CD4-positive, alpha-beta memory T cell (primary cell): ENCODE measurements around the gene PCBP3. TPM values are rescaled to one million over a fixed set of nuclear protein-coding genes. Genes with fewer than 3 reads are reported as not detected.
A peak's percentile ranks its signal among the peaks of the same experiment; 100 is the strongest.

Experiments used
- CTCF ChIA-PET: fragments of 350-600 bp; sonication (Branson Sonifier 250); formaldehyde crosslinking; loops from one replicate; lab custom pipeline; 2021; ENCODE audit warnings: inconsistent platforms; ENCODE audit not compliant: partially characterized antibody; lab: Charles Lee
- POLR2A ChIA-PET: fragments of 350-600 bp; sonication (Branson Sonifier 250); formaldehyde crosslinking; loops from one replicate; lab custom pipeline; 2021; ENCODE audit not compliant: partially characterized antibody; lab: Charles Lee
- DNase-seq, 5 donors: peaks; one replicate each; pipeline versions ENCODE4 v3.0.0 to v3.0.0-alpha.2; 2020 to 2022; ENCODE audit warnings: mixed read lengths in 1 of 5
- H3K27ac ChIP-seq: one replicate; pipeline ENCODE4 v1.7.0; 2013; ENCODE audit warnings: low read depth, low read length
- H3K27me3 ChIP-seq: 2 replicates; pipeline ENCODE4 v1.7.0; 2013; ENCODE audit warnings: mild to moderate bottlenecking, low read length, moderate library complexity; ENCODE audit not compliant: insufficient read depth
- H3K36me3 ChIP-seq: 2 replicates; pipeline ENCODE4 v1.7.0; 2013; ENCODE audit warnings: mild to moderate bottlenecking, low read length, moderate library complexity; ENCODE audit not compliant: insufficient read depth
- H3K4me1 ChIP-seq: 2 replicates; pipeline ENCODE4 v1.7.0; 2013; ENCODE audit warnings: mild to moderate bottlenecking, low read length, moderate library complexity; ENCODE audit not compliant: insufficient read depth
- H3K4me3 ChIP-seq, 2 donors: one replicate each; pipeline ENCODE4 v1.7.0; 2013; ENCODE audit warnings: low read length in 2 of 2, mild to moderate bottlenecking in 1 of 2
- H3K9me3 ChIP-seq, 2 donors: one replicate each; pipeline ENCODE4 v1.7.0; 2013; ENCODE audit warnings: low read length in 2 of 2, control low read depth in 1 of 2; ENCODE audit not compliant: control insufficient read depth in 1 of 2
- H3K27ac Mint-ChIP-seq, 7 donors: one replicate each; pipeline ENCODE4 v1.8.0; 2020 to 2021; ENCODE audit warnings: mixed read lengths in 7 of 7, mild to moderate bottlenecking in 6 of 7, inconsistent platforms in 3 of 7, moderate library complexity in 3 of 7
- H3K27me3 Mint-ChIP-seq, 2 donors: one replicate each; pipeline ENCODE4 v1.8.0; 2020 to 2021; ENCODE audit warnings: mixed read lengths in 2 of 2
- H3K36me3 Mint-ChIP-seq, 2 donors: one replicate each; pipeline ENCODE4 v1.8.0; 2020 to 2021; ENCODE audit warnings: mixed read lengths in 2 of 2, inconsistent platforms in 1 of 2, mild to moderate bottlenecking in 1 of 2
- H3K4me1 Mint-ChIP-seq, 4 donors: one replicate each; pipeline ENCODE4 v1.8.0; 2020 to 2021; ENCODE audit warnings: mixed read lengths in 4 of 4, mild to moderate bottlenecking in 1 of 4
- H3K4me3 Mint-ChIP-seq, 8 donors: one replicate each; pipeline ENCODE4 v1.8.0; 2020 to 2021; ENCODE audit warnings: mixed read lengths in 8 of 8, mild to moderate bottlenecking in 7 of 8, moderate library complexity in 6 of 8, inconsistent platforms in 3 of 8
- H3K9me3 Mint-ChIP-seq, 8 donors: one replicate each; pipeline ENCODE4 v1.8.0; 2020 to 2021; ENCODE audit warnings: mixed read lengths in 8 of 8, mild to moderate bottlenecking in 5 of 8, inconsistent platforms in 3 of 8, moderate library complexity in 1 of 8
- intact Hi-C: fragments of 100-400 bp; cut with micrococcal nuclease; formaldehyde crosslinking; loops from one replicate; pipeline ENCODE4 v1.15.1; 2023
- polyA plus RNA-seq, 2 donors: library from polyadenylated mRNA; unstranded; fragments of 300-500 nt; fragmentation: Illumina TruSeq; gene quantifications; one replicate each; pipeline ENCODE4 v1.2.3, GENCODE V29; 2021
- total RNA-seq, 2 experiments: library from RNA; stranded (reverse); gene quantifications; one replicate each; pipeline ENCODE4 v1.2.3, GENCODE V29; 2021

The PCBP3 gene
- total and polyA plus RNA-seq, 4 experiments from 2014 or later = 0.36 to 1.6 (median 1.0) TPM

DNA sequence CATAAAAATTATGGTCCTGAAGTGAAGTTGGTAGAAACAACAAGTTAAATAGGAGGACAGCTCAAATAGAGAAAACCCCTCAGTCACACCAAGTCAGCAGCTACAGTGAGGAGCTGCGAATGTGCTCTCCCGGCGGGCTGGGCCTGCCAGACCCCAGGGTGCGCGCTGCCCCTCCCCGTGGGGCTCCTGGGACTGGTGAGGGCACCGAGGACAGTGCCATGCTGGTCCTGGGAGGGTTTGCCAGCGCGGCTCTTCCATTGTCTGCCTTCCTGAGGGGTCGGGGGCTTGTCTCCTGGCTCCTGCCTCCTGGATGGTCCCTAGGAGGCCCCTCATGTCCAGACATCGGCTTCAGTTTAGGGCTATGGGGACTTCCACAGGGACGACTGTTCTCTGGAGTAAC is 121.8 kb downstream of the PCBP3 start:
- ChIA-PET POLR2A (no interaction called here), CTCF (no interaction called here)
- H3K27me3 Mint-ChIP-seq = peaks cover 1 to 5% of the 10 kb centered on the region in 2 donors
- no peaks in the 10 kb centered on the region for H3K9me3 ChIP-seq
- DNase-seq = no peak
- no peak overlapping the region for H3K4me3 ChIP-seq
- peak overlapping the region in 1 of 7 donors; percentile 48 for H3K27ac Mint-ChIP-seq
- H3K4me1 ChIP-seq = peaks cover 21% of the 10 kb centered on the region
- H3K27ac ChIP-seq = no peak overlapping the region
- intact Hi-C loops = no loop called here
- H3K9me3 Mint-ChIP-seq = peaks cover 0 to 1% (median 0%) of the 10 kb centered on the region in 8 donors
- H3K4me3 Mint-ChIP-seq = no peak overlapping the region
- no peaks in the 10 kb centered on the region for H3K27me3 ChIP-seq
- no peaks in the 10 kb centered on the region for H3K36me3 ChIP-seq
- peaks cover 0 to 4% of the 10 kb centered on the region in 2 donors for H3K36me3 Mint-ChIP-seq
- H3K4me1 Mint-ChIP-seq = peaks cover 14 to 26% (median 16%) of the 10 kb centered on the region in 4 donors

DNA sequence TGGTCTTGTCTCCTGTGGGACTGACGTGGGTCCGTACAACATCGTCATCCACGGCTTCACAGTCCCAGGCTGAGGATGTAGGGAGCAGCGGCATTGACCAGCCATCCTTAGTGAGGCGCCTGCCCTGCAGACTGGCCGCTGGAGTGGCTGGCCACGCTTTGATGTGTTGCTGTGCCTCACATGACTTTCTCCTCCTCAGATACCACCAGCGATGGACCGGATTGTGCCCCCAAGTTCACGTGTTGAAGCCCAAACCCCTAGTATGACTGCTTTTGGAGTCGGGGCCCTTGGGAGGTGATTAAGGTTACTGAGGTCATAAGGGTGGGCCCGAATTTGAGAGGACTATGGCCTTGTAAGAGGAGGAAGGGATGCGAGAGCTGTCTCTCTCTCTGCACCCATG is 122.5 kb downstream of the PCBP3 start:
- DNase-seq = no peak
- peaks cover 14 to 26% (median 16%) of the 10 kb centered on the region in 4 donors for H3K4me1 Mint-ChIP-seq
- Histone ChIP-seq H3K27me3 (no peaks in the 10 kb centered on the region), H3K9me3 (no peaks in the 10 kb centered on the region), H3K4me1 (peaks cover 21% of the 10 kb centered on the region), H3K27ac (no peak overlapping the region), H3K36me3 (no peaks in the 10 kb centered on the region), H3K4me3 (no peak overlapping the region)
- peaks cover 0 to 1% (median 0%) of the 10 kb centered on the region in 8 donors for H3K9me3 Mint-ChIP-seq
- peaks cover 0 to 4% of the 10 kb centered on the region in 2 donors for H3K36me3 Mint-ChIP-seq
- H3K27me3 Mint-ChIP-seq = peaks cover 1 to 6% of the 10 kb centered on the region in 2 donors
- peak overlapping the region in 3 of 7 donors; percentile 60 to 84 (median 67) for H3K27ac Mint-ChIP-seq
- POLR2A ChIA-PET = no interaction called here
- intact Hi-C loops = no loop called here
- H3K4me3 Mint-ChIP-seq = no peak overlapping the region
- CTCF ChIA-PET = no interaction called here

DNA sequence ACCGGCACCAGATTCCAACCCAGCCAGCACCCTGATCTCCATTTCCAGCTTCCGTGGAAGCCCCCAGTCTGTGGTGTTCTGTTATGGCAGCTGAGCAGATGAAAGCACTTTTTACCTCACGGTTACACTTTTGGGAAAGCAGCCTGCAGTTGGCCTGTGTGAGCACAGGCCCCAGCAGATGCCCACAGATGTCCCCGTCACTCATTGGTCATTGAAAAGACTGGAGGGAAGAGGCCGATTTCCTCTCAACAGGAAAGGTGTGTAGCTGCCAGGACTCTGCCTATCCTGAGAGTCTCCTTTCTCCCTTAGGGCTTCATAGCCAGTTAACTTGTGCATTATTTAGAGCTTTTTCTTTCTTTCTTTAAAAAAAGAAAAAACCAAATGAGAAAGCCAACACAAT is 123.0 kb downstream of the PCBP3 start:
- intact Hi-C loops = no loop called here

DNA sequence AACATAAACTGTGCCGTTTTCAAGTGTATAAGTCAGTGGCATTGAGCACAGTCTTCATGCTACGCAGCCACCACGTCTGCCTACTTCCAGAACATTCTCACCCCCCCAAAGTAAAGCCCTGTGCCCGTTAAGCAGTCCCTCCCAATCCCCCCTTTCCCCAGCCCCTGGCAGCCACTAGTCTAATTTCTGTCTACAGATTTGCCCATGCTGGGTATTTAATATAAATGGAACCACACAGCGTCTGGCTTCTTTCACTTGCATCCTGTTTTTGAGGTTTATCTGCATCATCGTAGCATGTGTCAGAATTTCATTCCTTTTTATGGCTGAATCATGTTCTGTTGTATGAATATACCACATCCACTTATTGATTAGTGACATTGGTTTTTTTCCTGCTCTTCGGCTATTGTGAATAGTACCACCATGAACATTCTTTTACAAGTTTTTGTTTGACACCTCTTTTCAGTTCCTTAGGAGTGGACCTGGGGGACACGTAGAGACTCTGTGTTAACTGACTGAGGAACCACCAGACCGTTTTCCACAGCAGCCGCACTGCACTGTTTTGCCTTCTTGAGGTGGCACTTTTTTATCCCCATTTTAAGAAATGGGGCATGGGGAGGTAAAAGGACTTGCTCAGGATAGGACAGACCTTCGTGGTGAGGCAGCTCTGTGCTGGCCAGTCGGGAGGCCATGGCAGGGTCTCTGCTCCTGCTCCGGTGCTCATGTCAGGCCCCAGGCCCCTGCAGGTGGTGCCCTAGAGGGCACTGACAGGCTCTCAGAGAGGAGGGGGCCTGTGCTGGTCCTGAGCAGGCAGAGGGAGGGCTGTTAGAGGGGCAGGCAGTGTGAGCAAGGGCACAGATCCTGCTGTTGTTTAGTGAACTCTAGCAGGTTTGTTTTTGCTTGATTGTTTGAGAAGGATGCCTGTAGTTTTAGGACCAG is 123.8 kb downstream of the PCBP3 start:
- Histone ChIP-seq H3K36me3 (no peaks in the 10 kb centered on the region), H3K4me3 (no peak overlapping the region), H3K9me3 (no peaks in the 10 kb centered on the region), H3K27ac (no peak overlapping the region), H3K27me3 (no peaks in the 10 kb centered on the region), H3K4me1 (peaks cover 21% of the 10 kb centered on the region)
- Mint-ChIP-seq H3K4me1 (peaks cover 14 to 26% (median 16%) of the 10 kb centered on the region in 4 donors), H3K27me3 (peaks cover 0 to 4% of the 10 kb centered on the region in 2 donors), H3K27ac (peak overlapping the region in 6 of 7 donors; percentile 28 to 87 (median 86)), H3K4me3 (peak overlapping the region in 6 of 8 donors; percentile 14 to 59 (median 31)), H3K9me3 (peaks cover 0 to 3% (median 0%) of the 10 kb centered on the region in 8 donors), H3K36me3 (no peaks in the 10 kb centered on the region)
- intact Hi-C loops = no loop called here
- peak in 4 of 5 donors; percentile 23 to 42 (median 36) for DNase-seq
- POLR2A ChIA-PET = interaction anchor here (1.5 kb wide), 1 partner anchor 69 kb away, joined by 4 read pairs; no protein-coding TSS in a partner anchor
- CTCF ChIA-PET = no interaction called here

More for the DNA sequence above, 123.0 kb downstream of the PCBP3 start:
- no peaks in the 10 kb centered on the region for H3K36me3 Mint-ChIP-seq
- no peak overlapping the region for H3K4me3 Mint-ChIP-seq
- H3K9me3 Mint-ChIP-seq = no peaks in the 10 kb centered on the region
- ChIA-PET POLR2A (no interaction called here), CTCF (no interaction called here)
- no peak for DNase-seq
- peaks cover 14 to 26% (median 16%) of the 10 kb centered on the region in 4 donors for H3K4me1 Mint-ChIP-seq
- no peak overlapping the region for H3K4me3 ChIP-seq
- no peaks in the 10 kb centered on the region for H3K9me3 ChIP-seq
- H3K27me3 Mint-ChIP-seq = peaks cover 0 to 4% of the 10 kb centered on the region in 2 donors
- H3K36me3 ChIP-seq = no peaks in the 10 kb centered on the region
- H3K27ac Mint-ChIP-seq = peak overlapping the region in 3 of 7 donors; percentile 60 to 84 (median 67)
- peaks cover 21% of the 10 kb centered on the region for H3K4me1 ChIP-seq
- no peaks in the 10 kb centered on the region for H3K27me3 ChIP-seq
- H3K27ac ChIP-seq = no peak overlapping the region

DNA sequence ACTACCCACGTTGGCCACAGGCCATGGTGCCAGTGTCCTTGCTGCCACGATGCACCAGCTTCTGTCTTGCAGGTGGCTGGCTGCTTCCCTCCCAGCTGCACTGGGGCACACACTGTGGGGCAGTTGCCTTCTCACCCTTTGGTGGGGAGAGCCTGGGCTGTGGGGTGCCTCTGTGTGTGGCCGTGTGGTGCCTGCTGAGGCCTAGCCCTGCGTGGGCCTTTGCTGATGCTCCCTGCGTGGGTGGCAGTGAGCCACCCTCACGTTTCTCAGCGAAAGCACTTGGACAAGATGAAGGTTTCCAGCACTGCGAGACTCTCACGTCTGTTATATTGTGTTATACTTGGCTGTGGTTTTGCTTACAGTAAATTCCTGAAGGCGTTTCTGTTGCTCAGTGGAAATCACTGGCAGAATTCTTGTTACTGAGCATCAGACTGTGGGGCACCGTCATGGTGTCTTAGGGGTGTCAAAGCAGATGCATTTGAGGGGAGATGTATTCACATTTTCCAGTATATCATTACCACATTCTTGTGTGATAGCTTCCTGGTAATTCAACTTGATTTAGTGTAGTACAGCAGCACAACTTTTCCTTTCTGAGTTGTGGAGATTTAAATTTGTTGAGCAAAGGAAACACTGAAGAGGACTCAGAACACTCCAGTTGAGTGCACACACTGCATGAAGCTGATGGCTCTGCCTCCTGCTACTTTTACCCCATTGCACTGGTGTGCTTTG is 124.7 kb downstream of the PCBP3 start:
- no peaks in the 10 kb centered on the region for H3K9me3 ChIP-seq

DNA sequence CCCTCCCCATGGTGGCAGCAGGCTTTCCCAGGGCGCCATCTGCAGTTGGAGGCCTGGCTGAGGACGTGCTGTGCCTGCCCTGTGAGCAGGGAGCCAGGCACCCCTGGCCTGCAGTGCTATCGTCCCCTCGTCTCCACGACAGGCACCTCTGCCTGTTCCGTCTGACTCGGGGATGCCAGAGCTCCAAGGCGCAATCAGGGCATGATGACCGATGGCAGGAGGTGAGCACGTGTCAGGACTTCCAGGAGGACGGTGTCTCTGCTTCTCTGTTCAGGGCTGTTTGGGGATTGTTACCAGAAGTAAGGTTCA is 125.2 kb downstream of the PCBP3 start:
- Mint-ChIP-seq H3K4me1 (peaks cover 14 to 26% (median 16%) of the 10 kb centered on the region in 4 donors), H3K27me3 (peaks cover 0 to 4% of the 10 kb centered on the region in 2 donors), H3K27ac (peak overlapping the region in 2 of 7 donors; percentile 57 to 85), H3K4me3 (no peak overlapping the region), H3K36me3 (no peaks in the 10 kb centered on the region), H3K9me3 (peaks cover 0 to 6% (median under 1%) of the 10 kb centered on the region in 8 donors)
- no peaks in the 10 kb centered on the region for H3K36me3 ChIP-seq
- ChIA-PET CTCF (interaction anchor here (0.8 kb wide), 1 partner anchor 42 kb away, joined by 4 read pairs; no protein-coding TSS in a partner anchor), POLR2A (interaction anchor here (1.5 kb wide), 1 partner anchor 70 kb away, joined by 4 read pairs; no protein-coding TSS in a partner anchor)
- no peak for DNase-seq
- no peaks in the 10 kb centered on the region for H3K9me3 ChIP-seq
- H3K27me3 ChIP-seq = no peaks in the 10 kb centered on the region
- intact Hi-C loops = no loop called here
- no peak overlapping the region for H3K4me3 ChIP-seq
- H3K27ac ChIP-seq = no peak overlapping the region
- H3K4me1 ChIP-seq = peaks cover 21% of the 10 kb centered on the region

More for the DNA sequence above, 124.7 kb downstream of the PCBP3 start:
- Mint-ChIP-seq H3K27ac (peak overlapping the region in 4 of 7 donors; percentile 37 to 87 (median 50)), H3K4me3 (no peak overlapping the region), H3K4me1 (peaks cover 14 to 26% (median 16%) of the 10 kb centered on the region in 4 donors), H3K27me3 (peaks cover 0 to 4% of the 10 kb centered on the region in 2 donors), H3K9me3 (peaks cover 0 to 6% (median 0%) of the 10 kb centered on the region in 8 donors), H3K36me3 (no peaks in the 10 kb centered on the region)
- ChIA-PET CTCF (interaction anchor here (0.8 kb wide), 1 partner anchor 41 kb away, joined by 4 read pairs; no protein-coding TSS in a partner anchor), POLR2A (interaction anchor here (1.5 kb wide), 1 partner anchor 69 kb away, joined by 4 read pairs; no protein-coding TSS in a partner anchor)
- intact Hi-C loops = no loop called here
- Histone ChIP-seq H3K36me3 (no peaks in the 10 kb centered on the region), H3K4me1 (peaks cover 21% of the 10 kb centered on the region), H3K27me3 (no peaks in the 10 kb centered on the region), H3K27ac (no peak overlapping the region), H3K4me3 (no peak overlapping the region)
- DNase-seq = no peak
